ENCODE data around the gene SLC2A13. TPM values are rescaled to one million over a fixed set of nuclear protein-coding genes. Genes with fewer than 3 reads are reported as not detected.
A peak's percentile ranks its signal among the peaks of the same experiment; 100 is the strongest.
"Not testable (repeated sequence)": the region's sequence is repeated elsewhere in the genome, so short reads cannot be mapped to it uniquely, and the experiment has no call there.

The SLC2A13 gene
- total RNA-seq, 1 experiment from 2014 or later, result 15.3 TPM

DNA sequence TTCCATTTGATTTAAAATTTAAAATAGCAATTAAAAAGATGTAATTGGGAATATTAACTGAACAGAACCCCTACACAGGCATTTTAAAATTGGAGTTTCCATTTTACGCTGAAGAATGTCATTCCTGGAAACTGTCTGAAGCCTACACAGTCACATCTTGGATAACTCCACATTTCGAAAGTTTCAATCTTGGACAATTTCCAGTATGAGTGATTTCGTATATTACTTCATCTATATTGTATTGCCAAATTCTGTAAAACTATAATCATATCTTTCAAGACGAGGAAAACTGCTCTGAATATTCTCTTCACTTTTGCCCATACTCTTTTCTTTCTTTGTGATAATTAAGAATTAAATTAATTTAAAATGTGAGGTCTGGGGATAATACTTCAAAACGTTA, 292.1 kb downstream of the SLC2A13 start (continued):
- TF ChIP-seq AFF4 (CRISPR knock-in tag; IDR thresholded peaks at IDR 0.05; ENCODE audit: borderline replicate concordance) (no peak), NFATC4 (CRISPR knock-in tag; IDR thresholded peaks at IDR 0.05) (no peak)

DNA sequence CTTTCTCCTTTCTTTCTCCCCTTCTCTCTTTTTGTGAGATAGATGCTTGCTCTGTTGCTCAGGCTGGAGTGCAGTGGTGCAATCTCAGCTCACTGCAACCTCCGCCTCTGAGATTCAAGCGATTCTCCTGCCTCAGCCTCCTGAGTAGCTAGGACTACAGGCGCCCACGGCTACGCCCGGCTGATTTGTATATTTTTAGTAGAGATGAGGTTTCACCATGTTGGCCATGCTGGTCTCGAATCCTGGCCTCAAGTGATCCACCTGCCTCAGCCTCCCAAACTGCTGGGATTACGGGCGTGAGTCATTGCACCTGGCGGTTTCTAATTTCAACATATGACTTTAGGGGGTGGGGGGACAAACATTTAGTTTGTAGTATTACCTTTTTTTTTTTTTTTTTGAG, 293.4 kb downstream of the SLC2A13 start:
- CTCF ChIA-PET; H3K4me3 Mint-ChIP-seq; H3K4me1 Mint-ChIP-seq; H3K27ac Mint-ChIP-seq; H3K27me3 Mint-ChIP-seq (ENCODE audit: low read depth); ATAC-seq; DNase-seq (ENCODE audit: low spot score); H3K36me3 Mint-ChIP-seq; POLR2A ChIA-PET: not testable (repeated sequence)
- H3K9me3 Mint-ChIP-seq, result peaks cover 16% of the 10 kb centered on the region

GRCh38 chr12:39807043-39807442, 298.8 kb downstream of the SLC2A13 start:
- ATAC-seq, result peak; percentile 99
- POLR2A ChIA-PET, result no interaction called here

GRCh38 chr12:39805651-39806050, 300.2 kb downstream of the SLC2A13 start:
- Mint-ChIP-seq H3K36me3 (peaks cover 8% of the 10 kb centered on the region), H3K27me3 (ENCODE audit: low read depth) (no peaks in the 10 kb centered on the region), H3K4me3 (no peak overlapping the region), H3K27ac (peak overlapping the region; percentile 82; the same call in 1 of the 2 replicates), H3K4me1 (peaks cover 16% of the 10 kb centered on the region), H3K9me3 (peaks cover 5% of the 10 kb centered on the region)
- DNase-seq (ENCODE audit: low spot score) (no peak), ATAC-seq (no peak)
- ChIA-PET POLR2A (no interaction called here), CTCF (no interaction called here)
- TF ChIP-seq, protein P1, sequence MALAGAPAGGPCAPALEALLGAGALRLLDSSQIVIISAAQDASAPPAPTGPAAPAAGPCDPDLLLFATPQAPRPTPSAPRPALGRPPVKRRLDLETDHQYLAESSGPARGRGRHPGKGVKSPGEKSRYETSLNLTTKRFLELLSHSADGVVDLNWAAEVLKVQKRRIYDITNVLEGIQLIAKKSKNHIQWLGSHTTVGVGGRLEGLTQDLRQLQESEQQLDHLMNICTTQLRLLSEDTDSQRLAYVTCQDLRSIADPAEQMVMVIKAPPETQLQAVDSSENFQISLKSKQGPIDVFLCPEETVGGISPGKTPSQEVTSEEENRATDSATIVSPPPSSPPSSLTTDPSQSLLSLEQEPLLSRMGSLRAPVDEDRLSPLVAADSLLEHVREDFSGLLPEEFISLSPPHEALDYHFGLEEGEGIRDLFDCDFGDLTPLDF (CRISPR knock-in tag; IDR thresholded peaks at IDR 0.05), result no peak
- TF ChIP-seq TEAD4 (CRISPR knock-in tag; IDR thresholded peaks at IDR 0.05), result no peak
- TF ChIP-seq, protein P2, sequence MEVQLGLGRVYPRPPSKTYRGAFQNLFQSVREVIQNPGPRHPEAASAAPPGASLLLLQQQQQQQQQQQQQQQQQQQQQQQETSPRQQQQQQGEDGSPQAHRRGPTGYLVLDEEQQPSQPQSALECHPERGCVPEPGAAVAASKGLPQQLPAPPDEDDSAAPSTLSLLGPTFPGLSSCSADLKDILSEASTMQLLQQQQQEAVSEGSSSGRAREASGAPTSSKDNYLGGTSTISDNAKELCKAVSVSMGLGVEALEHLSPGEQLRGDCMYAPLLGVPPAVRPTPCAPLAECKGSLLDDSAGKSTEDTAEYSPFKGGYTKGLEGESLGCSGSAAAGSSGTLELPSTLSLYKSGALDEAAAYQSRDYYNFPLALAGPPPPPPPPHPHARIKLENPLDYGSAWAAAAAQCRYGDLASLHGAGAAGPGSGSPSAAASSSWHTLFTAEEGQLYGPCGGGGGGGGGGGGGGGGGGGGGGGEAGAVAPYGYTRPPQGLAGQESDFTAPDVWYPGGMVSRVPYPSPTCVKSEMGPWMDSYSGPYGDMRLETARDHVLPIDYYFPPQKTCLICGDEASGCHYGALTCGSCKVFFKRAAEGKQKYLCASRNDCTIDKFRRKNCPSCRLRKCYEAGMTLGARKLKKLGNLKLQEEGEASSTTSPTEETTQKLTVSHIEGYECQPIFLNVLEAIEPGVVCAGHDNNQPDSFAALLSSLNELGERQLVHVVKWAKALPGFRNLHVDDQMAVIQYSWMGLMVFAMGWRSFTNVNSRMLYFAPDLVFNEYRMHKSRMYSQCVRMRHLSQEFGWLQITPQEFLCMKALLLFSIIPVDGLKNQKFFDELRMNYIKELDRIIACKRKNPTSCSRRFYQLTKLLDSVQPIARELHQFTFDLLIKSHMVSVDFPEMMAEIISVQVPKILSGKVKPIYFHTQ (CRISPR knock-in tag; IDR thresholded peaks at IDR 0.05), result no peak
- no peak for TF ChIP-seq E2F4 (CRISPR knock-in tag; IDR thresholded peaks at IDR 0.05; ENCODE audit: borderline replicate concordance, low read depth)
- no peak for TF ChIP-seq MYBL2 (CRISPR knock-in tag; IDR thresholded peaks at IDR 0.05)
- no peak for TF ChIP-seq SMAD3 (CRISPR knock-in tag; IDR thresholded peaks at IDR 0.05; ENCODE audit: borderline replicate concordance)
- TF ChIP-seq, protein P3, sequence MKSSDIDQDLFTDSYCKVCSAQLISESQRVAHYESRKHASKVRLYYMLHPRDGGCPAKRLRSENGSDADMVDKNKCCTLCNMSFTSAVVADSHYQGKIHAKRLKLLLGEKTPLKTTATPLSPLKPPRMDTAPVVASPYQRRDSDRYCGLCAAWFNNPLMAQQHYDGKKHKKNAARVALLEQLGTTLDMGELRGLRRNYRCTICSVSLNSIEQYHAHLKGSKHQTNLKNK (CRISPR knock-in tag; IDR thresholded peaks at IDR 0.05), result no peak
- no peak for TF ChIP-seq SP1 (CRISPR knock-in tag; conservative IDR thresholded peaks at IDR 0.05)
- TF ChIP-seq, protein P4, sequence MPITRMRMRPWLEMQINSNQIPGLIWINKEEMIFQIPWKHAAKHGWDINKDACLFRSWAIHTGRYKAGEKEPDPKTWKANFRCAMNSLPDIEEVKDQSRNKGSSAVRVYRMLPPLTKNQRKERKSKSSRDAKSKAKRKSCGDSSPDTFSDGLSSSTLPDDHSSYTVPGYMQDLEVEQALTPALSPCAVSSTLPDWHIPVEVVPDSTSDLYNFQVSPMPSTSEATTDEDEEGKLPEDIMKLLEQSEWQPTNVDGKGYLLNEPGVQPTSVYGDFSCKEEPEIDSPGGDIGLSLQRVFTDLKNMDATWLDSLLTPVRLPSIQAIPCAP (CRISPR knock-in tag; IDR thresholded peaks at IDR 0.05), result no peak

More at GRCh38 chr12:39807043-39807442, 298.8 kb downstream of the SLC2A13 start:
- TF ChIP-seq SMAD4 (CRISPR knock-in tag; IDR thresholded peaks at IDR 0.05) (no peak), FOXK1 (CRISPR knock-in tag; IDR thresholded peaks at IDR 0.05) (no peak), EMX1 (CRISPR knock-in tag; IDR thresholded peaks at IDR 0.05) (no peak), GRHL2 (CRISPR knock-in tag; IDR thresholded peaks at IDR 0.05; ENCODE audit: insufficient replicate concordance, severe bottlenecking) (no peak)
- TF ChIP-seq, protein P4 (CRISPR knock-in tag; IDR thresholded peaks at IDR 0.05), result no peak
- TF ChIP-seq, protein P5, sequence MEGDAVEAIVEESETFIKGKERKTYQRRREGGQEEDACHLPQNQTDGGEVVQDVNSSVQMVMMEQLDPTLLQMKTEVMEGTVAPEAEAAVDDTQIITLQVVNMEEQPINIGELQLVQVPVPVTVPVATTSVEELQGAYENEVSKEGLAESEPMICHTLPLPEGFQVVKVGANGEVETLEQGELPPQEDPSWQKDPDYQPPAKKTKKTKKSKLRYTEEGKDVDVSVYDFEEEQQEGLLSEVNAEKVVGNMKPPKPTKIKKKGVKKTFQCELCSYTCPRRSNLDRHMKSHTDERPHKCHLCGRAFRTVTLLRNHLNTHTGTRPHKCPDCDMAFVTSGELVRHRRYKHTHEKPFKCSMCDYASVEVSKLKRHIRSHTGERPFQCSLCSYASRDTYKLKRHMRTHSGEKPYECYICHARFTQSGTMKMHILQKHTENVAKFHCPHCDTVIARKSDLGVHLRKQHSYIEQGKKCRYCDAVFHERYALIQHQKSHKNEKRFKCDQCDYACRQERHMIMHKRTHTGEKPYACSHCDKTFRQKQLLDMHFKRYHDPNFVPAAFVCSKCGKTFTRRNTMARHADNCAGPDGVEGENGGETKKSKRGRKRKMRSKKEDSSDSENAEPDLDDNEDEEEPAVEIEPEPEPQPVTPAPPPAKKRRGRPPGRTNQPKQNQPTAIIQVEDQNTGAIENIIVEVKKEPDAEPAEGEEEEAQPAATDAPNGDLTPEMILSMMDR (IDR thresholded peaks at IDR 0.05), result peak; percentile 51
- H3K4me1 Mint-ChIP-seq, result peaks cover 16% of the 10 kb centered on the region
- peak; percentile 26 for DNase-seq (ENCODE audit: low spot score)
- no peak overlapping the region for H3K27ac Mint-ChIP-seq
- no peaks in the 10 kb centered on the region for H3K27me3 Mint-ChIP-seq (ENCODE audit: low read depth)
- peaks cover 10% of the 10 kb centered on the region for H3K36me3 Mint-ChIP-seq
- CTCF ChIA-PET, result no interaction called here
- H3K9me3 Mint-ChIP-seq, result peaks cover 12% of the 10 kb centered on the region
- no peak overlapping the region for H3K4me3 Mint-ChIP-seq
